Muscle layer of duodenum (tissue), 2 donors: ENCODE measurements around the gene OR2M3.
"Not testable (repeated sequence)": the region's sequence is repeated elsewhere in the genome, so short reads cannot be mapped to it uniquely, and the experiment has no call there.

ENCODE experiments used
- H3K27ac ChIP-seq: one replicate; pipeline ENCODE4 v1.7.0; 2013; ENCODE audit warnings: mild to moderate bottlenecking, low read length
- H3K27me3 ChIP-seq: one replicate; pipeline ENCODE4 v1.7.0; 2013; ENCODE audit warnings: low read depth, mild to moderate bottlenecking, control low read depth, low read length
- H3K36me3 ChIP-seq, 2 donors: one replicate each; pipeline ENCODE4 v1.7.0; 2013; ENCODE audit warnings: low read length in 2 of 2, control low read depth in 1 of 2, mild to moderate bottlenecking in 1 of 2; ENCODE audit not compliant: insufficient read depth in 2 of 2, control insufficient read depth in 1 of 2
- H3K4me1 ChIP-seq, 2 donors: one replicate each; pipeline ENCODE4 v1.7.0; 2013; ENCODE audit warnings: low read length in 2 of 2, mild to moderate bottlenecking in 2 of 2, control low read depth in 1 of 2, moderate library complexity in 1 of 2; ENCODE audit not compliant: insufficient read depth in 2 of 2, control insufficient read depth in 1 of 2
- H3K4me3 ChIP-seq, 2 donors: one replicate each; pipeline ENCODE4 v1.7.0; 2013; ENCODE audit warnings: low read length in 2 of 2, low read depth in 1 of 2, mild to moderate bottlenecking in 1 of 2
- H3K9me3 ChIP-seq, 2 donors: one replicate each; pipeline ENCODE4 v1.7.0; 2013; ENCODE audit warnings: low read length in 2 of 2, control low read depth in 1 of 2, mild to moderate bottlenecking in 1 of 2; ENCODE audit not compliant: control insufficient read depth in 1 of 2
- donor health status: healthy.

OR2M3 gene

GRCh38 chr1:248215880-248216279 lies 18.8 kb downstream of the OR2M3 start:
- no peak overlapping the region for H3K4me3 ChIP-seq
- no peak overlapping the region for H3K27ac ChIP-seq
- H3K9me3 ChIP-seq = no peaks in the 10 kb centered on the region
- H3K4me1 ChIP-seq = no peaks in the 10 kb centered on the region
- no peaks in the 10 kb centered on the region for H3K27me3 ChIP-seq
- H3K36me3 ChIP-seq = no peaks in the 10 kb centered on the region

DNA sequence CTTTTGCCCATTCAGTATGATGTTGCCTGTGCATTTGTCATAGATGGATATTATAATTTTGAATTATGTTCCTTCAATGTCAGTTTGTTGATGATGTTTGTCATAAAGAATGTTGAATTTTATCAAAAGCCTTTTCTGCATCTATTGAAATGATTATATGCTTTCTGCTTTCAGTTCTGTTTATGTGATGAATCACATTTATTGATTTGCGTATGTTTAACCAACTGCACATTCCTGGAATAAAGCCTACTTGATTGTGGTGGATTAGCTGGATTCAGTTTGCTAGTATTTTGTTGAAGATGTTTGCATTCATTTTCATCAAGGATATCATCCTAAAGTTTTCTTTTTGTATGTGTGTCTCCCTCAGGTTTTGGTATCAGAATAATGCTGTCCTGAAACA lies 28.5 kb downstream of the OR2M3 start:
- no peaks in the 10 kb centered on the region for H3K4me1 ChIP-seq
- no peak overlapping the region for H3K4me3 ChIP-seq
- H3K27me3 ChIP-seq = no peaks in the 10 kb centered on the region
- no peaks in the 10 kb centered on the region for H3K36me3 ChIP-seq
- H3K9me3 ChIP-seq = peaks cover 0 to 3% of the 10 kb centered on the region in 2 donors
- no peak overlapping the region for H3K27ac ChIP-seq

- no peak overlapping the region for H3K4me3 ChIP-seq
- no peaks in the 10 kb centered on the region for H3K27me3 ChIP-seq
- no peaks in the 10 kb centered on the region for H3K9me3 ChIP-seq
- H3K36me3 ChIP-seq = no peaks in the 10 kb centered on the region
- H3K4me1 ChIP-seq = no peaks in the 10 kb centered on the region
- no peak overlapping the region for H3K27ac ChIP-seq
Observed at GRCh38 chr1:248229360-248229908, 32.4 kb downstream of the OR2M3 start.

GRCh38 chr1:248231117-248231516 lies 34.1 kb downstream of the OR2M3 start, which contains the start of gene OR2M4:
Gene OR2M4 (plus strand): TSS chr1:248231417. CDS start chr1:248238929, 7,512 bp downstream.
- H3K4me3 ChIP-seq = no peak within 1 kb of the TSS
- H3K27me3 ChIP-seq = no peaks in the 10 kb centered on the region
- no peaks in the 10 kb centered on the region for H3K4me1 ChIP-seq
- no peaks in the 10 kb centered on the region for H3K9me3 ChIP-seq
- no peaks in the 10 kb centered on the region for H3K36me3 ChIP-seq
- H3K27ac ChIP-seq = no peak within 1 kb of the TSS

GRCh38 chr1:248239478-248239877 lies 42.4 kb downstream of the OR2M3 start:
- Histone ChIP-seq H3K4me1 (no peaks in the 10 kb centered on the region), H3K36me3 (no peaks in the 10 kb centered on the region), H3K27me3 (no peaks in the 10 kb centered on the region), H3K27ac (no peak overlapping the region), H3K4me3 (no peak overlapping the region), H3K9me3 (no peaks in the 10 kb centered on the region)

DNA sequence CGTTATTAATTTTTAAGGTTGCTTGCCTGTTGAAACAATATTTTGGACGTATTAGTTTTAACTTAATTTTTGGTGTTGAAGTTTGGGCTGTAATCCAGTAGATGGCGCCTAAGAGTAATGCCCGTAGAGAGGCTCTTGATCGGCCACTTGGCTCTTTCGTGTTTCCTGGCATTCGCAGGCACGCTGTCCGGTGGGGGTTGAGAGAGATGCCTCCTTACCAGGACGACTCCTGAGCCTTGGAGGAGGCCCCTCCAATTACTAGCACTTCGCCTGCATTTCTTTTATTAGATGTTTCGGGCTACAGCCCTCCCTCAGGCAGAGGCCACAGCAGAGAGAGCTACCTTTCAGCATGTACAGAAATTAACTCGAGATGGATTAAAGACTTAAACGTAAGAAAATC lies 46.1 kb downstream of the OR2M3 start:
- Histone ChIP-seq H3K27me3 (no peaks in the 10 kb centered on the region), H3K4me1 (no peaks in the 10 kb centered on the region), H3K36me3 (no peaks in the 10 kb centered on the region), H3K27ac (no peak overlapping the region), H3K9me3 (no peaks in the 10 kb centered on the region), H3K4me3 (no peak overlapping the region)

GRCh38 chr1:248259309-248259708 lies 62.2 kb downstream of the OR2M3 start:
- H3K27ac ChIP-seq, H3K27me3 ChIP-seq, H3K36me3 ChIP-seq, H3K4me3 ChIP-seq, H3K9me3 ChIP-seq, H3K4me1 ChIP-seq: not testable (repeated sequence)
